ENCODE data around the gene LEFTY1.

Gene LEFTY1

GRCh38 chr1:225887030-225887314, 2.0 kb downstream of the LEFTY1 start:
- DNase-seq: no peak

- DNase-seq: no peak
Measured at GRCh38 chr1:225886159-225887029, 2.6 kb downstream of the LEFTY1 start.

GRCh38 chr1:225885336-225885735, 3.6 kb downstream of the LEFTY1 start:
- DNase-seq: no peak

GRCh38 chr1:225883616-225884265, 5.2 kb downstream of the LEFTY1 start:
- DNase-seq: no peak

GRCh38 chr1:225882694-225883615, 6.0 kb downstream of the LEFTY1 start:
- peak; percentile 57 for DNase-seq

GRCh38 chr1:225881959-225882693, 6.8 kb downstream of the LEFTY1 start, which contains the start of gene TMEM63A:
TSS of gene TMEM63A (minus strand) at chr1:225882380. CDS start at chr1:225877580, 4,800 bp downstream.
- peak; percentile 95 for DNase-seq

- DNase-seq: peak; percentile 73
Measured at GRCh38 chr1:225881081-225881958, 7.6 kb downstream of the LEFTY1 start.

GRCh38 chr1:225880636-225881035, 8.3 kb downstream of the LEFTY1 start:
- DNase-seq: no peak

- peak; percentile 28 for DNase-seq
Measured at GRCh38 chr1:225880222-225880588, 8.7 kb downstream of the LEFTY1 start.

- peak; percentile 36 for DNase-seq
Measured at GRCh38 chr1:225879521-225880221, 9.3 kb downstream of the LEFTY1 start.

- no peak for DNase-seq
Measured at GRCh38 chr1:225878282-225878681, 10.7 kb downstream of the LEFTY1 start.

- DNase-seq: peak; percentile 64
Measured at GRCh38 chr1:225877580-225877979, 11.4 kb downstream of the LEFTY1 start.

GRCh38 chr1:225876900-225877510, 11.9 kb downstream of the LEFTY1 start:
- DNase-seq: no peak

GRCh38 chr1:225875044-225875815, 13.7 kb downstream of the LEFTY1 start:
- no peak for DNase-seq

GRCh38 chr1:225874431-225874830, 14.5 kb downstream of the LEFTY1 start:
- no peak for DNase-seq

- no peak for DNase-seq
Measured at GRCh38 chr1:225873281-225873850, 15.6 kb downstream of the LEFTY1 start.

- DNase-seq: no peak
Measured at GRCh38 chr1:225872075-225872430, 16.9 kb downstream of the LEFTY1 start.

- no peak for DNase-seq
Measured at GRCh38 chr1:225871359-225872074, 17.4 kb downstream of the LEFTY1 start.

- no peak for DNase-seq
Measured at GRCh38 chr1:225870911-225871310, 18.0 kb downstream of the LEFTY1 start.
